Measurements from ENCODE around the gene ANGPTL8. TPM values are rescaled to one million over a fixed set of nuclear protein-coding genes. Genes with fewer than 3 reads are reported as not detected.

The ANGPTL8 gene
- total and polyA plus RNA-seq, 2 of the 13 experiments (the other 11 are each of a cell fraction or from before 2014, with no cell fraction given), result 27.3 to 243 TPM

DNA sequence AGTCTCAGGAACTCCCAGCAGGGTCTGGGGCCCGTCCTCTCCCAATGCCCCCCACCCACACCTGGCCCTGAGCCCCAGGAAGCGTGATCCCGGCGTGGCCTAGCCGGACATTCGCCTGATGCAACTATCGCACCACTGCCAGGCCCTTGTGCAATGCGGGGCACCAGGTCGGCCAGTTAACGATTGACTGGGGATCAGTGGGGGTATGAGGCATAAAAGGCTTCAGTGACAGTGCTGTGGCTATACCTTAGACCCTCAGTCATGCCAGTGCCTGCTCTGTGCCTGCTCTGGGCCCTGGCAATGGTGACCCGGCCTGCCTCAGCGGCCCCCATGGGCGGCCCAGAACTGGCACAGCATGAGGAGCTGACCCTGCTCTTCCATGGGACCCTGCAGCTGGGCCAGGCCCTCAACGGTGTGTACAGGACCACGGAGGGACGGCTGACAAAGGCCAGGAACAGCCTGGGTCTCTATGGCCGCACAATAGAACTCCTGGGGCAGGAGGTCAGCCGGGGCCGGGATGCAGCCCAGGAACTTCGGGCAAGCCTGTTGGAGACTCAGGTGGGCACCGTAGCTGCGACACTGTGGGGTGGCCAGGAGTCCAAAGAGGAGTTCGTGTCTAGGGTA lies at the start of gene ANGPTL8 (continued):
- TF ChIP-seq, protein P1, sequence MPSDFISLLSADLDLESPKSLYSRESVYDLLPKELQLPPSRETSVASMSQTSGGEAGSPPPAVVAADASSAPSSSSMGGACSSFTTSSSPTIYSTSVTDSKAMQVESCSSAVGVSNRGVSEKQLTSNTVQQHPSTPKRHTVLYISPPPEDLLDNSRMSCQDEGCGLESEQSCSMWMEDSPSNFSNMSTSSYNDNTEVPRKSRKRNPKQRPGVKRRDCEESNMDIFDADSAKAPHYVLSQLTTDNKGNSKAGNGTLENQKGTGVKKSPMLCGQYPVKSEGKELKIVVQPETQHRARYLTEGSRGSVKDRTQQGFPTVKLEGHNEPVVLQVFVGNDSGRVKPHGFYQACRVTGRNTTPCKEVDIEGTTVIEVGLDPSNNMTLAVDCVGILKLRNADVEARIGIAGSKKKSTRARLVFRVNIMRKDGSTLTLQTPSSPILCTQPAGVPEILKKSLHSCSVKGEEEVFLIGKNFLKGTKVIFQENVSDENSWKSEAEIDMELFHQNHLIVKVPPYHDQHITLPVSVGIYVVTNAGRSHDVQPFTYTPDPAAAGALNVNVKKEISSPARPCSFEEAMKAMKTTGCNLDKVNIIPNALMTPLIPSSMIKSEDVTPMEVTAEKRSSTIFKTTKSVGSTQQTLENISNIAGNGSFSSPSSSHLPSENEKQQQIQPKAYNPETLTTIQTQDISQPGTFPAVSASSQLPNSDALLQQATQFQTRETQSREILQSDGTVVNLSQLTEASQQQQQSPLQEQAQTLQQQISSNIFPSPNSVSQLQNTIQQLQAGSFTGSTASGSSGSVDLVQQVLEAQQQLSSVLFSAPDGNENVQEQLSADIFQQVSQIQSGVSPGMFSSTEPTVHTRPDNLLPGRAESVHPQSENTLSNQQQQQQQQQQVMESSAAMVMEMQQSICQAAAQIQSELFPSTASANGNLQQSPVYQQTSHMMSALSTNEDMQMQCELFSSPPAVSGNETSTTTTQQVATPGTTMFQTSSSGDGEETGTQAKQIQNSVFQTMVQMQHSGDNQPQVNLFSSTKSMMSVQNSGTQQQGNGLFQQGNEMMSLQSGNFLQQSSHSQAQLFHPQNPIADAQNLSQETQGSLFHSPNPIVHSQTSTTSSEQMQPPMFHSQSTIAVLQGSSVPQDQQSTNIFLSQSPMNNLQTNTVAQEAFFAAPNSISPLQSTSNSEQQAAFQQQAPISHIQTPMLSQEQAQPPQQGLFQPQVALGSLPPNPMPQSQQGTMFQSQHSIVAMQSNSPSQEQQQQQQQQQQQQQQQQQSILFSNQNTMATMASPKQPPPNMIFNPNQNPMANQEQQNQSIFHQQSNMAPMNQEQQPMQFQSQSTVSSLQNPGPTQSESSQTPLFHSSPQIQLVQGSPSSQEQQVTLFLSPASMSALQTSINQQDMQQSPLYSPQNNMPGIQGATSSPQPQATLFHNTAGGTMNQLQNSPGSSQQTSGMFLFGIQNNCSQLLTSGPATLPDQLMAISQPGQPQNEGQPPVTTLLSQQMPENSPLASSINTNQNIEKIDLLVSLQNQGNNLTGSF (CRISPR knock-in tag; IDR thresholded peaks at IDR 0.05), result 0 out of 2 replicates have a peak, but pooled peaks have one; percentile 27
- TF ChIP-seq, protein P2, sequence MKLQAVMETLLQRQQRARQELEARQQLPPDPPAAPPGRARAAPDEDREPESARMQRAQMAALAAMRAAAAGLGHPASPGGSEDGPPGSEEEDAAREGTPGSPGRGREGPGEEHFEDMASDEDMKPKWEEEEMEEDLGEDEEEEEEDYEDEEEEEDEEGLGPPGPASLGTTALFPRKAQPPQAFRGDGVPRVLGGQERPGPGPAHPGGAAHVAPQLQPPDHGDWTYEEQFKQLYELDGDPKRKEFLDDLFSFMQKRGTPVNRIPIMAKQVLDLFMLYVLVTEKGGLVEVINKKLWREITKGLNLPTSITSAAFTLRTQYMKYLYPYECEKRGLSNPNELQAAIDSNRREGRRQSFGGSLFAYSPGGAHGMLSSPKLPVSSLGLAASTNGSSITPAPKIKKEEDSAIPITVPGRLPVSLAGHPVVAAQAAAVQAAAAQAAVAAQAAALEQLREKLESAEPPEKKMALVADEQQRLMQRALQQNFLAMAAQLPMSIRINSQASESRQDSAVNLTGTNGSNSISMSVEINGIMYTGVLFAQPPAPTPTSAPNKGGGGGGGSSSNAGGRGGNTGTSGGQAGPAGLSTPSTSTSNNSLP (IDR thresholded peaks at IDR 0.05; ENCODE audit: low read depth, low read length), result peak; percentile 75; the same call in 1 of the 2 replicates
- peak; percentile 70 for TF ChIP-seq ZSCAN29 (CRISPR knock-in tag; conservative IDR thresholded peaks at IDR 0.05)
- TF ChIP-seq KDM2A (CRISPR knock-in tag; IDR thresholded peaks at IDR 0.05; ENCODE audit: borderline replicate concordance, low read depth), result peak; percentile 94
- TF ChIP-seq, protein P3, sequence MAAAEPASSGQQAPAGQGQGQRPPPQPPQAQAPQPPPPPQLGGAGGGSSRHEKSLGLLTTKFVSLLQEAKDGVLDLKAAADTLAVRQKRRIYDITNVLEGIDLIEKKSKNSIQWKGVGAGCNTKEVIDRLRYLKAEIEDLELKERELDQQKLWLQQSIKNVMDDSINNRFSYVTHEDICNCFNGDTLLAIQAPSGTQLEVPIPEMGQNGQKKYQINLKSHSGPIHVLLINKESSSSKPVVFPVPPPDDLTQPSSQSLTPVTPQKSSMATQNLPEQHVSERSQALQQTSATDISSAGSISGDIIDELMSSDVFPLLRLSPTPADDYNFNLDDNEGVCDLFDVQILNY (CRISPR knock-in tag; conservative IDR thresholded peaks at IDR 0.05), result no peak
- TF ChIP-seq, protein P4, sequence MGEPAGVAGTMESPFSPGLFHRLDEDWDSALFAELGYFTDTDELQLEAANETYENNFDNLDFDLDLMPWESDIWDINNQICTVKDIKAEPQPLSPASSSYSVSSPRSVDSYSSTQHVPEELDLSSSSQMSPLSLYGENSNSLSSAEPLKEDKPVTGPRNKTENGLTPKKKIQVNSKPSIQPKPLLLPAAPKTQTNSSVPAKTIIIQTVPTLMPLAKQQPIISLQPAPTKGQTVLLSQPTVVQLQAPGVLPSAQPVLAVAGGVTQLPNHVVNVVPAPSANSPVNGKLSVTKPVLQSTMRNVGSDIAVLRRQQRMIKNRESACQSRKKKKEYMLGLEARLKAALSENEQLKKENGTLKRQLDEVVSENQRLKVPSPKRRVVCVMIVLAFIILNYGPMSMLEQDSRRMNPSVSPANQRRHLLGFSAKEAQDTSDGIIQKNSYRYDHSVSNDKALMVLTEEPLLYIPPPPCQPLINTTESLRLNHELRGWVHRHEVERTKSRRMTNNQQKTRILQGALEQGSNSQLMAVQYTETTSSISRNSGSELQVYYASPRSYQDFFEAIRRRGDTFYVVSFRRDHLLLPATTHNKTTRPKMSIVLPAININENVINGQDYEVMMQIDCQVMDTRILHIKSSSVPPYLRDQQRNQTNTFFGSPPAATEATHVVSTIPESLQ (CRISPR knock-in tag; conservative IDR thresholded peaks at IDR 0.05), result peak; percentile 76; the same call in 1 of the 2 replicates
- TF ChIP-seq EED (CRISPR knock-in tag; IDR thresholded peaks at IDR 0.05), result no peak; the same call in 1 of the 2 replicates
- TF ChIP-seq PAX8 (CRISPR knock-in tag; IDR thresholded peaks at IDR 0.05; ENCODE audit: borderline replicate concordance), result peak; percentile 85; the same call in 1 of the 2 replicates
- no peak for TF ChIP-seq ZNF207 (IDR thresholded peaks at IDR 0.05; ENCODE audit: borderline replicate concordance)
- peak; percentile 92 for TF ChIP-seq KDM6A (CRISPR knock-in tag; IDR thresholded peaks at IDR 0.05; ENCODE audit: low read depth)
- no peak for TF ChIP-seq NR3C1 (CRISPR knock-in tag; IDR thresholded peaks at IDR 0.05)
- TF ChIP-seq HOXA5 (CRISPR knock-in tag; IDR thresholded peaks at IDR 0.05), result peak; percentile 96
- TF ChIP-seq RELA (CRISPR knock-in tag; IDR thresholded peaks at IDR 0.05), result no peak
- peak; percentile 97 for TF ChIP-seq HDAC1 (CRISPR knock-in tag; IDR thresholded peaks at IDR 0.05)
- no peak for TF ChIP-seq ZNF550 (CRISPR knock-in tag; IDR thresholded peaks at IDR 0.05; ENCODE audit: borderline replicate concordance)
- TF ChIP-seq, protein P5, sequence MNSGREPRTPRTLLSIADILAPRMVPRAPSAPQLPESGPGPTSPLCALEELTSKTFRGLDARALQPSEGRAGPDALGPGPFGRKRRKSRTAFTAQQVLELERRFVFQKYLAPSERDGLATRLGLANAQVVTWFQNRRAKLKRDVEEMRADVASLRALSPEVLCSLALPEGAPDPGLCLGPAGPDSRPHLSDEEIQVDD (CRISPR knock-in tag; IDR thresholded peaks at IDR 0.05; ENCODE audit: borderline replicate concordance), result peak; percentile 91; the same call in 1 of the 2 replicates
- TF ChIP-seq YEATS2 (CRISPR knock-in tag; IDR thresholded peaks at IDR 0.05; ENCODE audit: borderline replicate concordance), result peak; percentile 75; the same call in 1 of the 2 replicates
- TF ChIP-seq AGO2 (optimal IDR thresholded peaks at IDR 0.05; ENCODE audit: low read depth, low read length), result peak; percentile 89
- no peak; the same call in 1 of the 2 replicates for TF ChIP-seq GZF1 (CRISPR knock-in tag; IDR thresholded peaks at IDR 0.05)
- peak; percentile 99 for TF ChIP-seq RBFOX2 (IDR thresholded peaks at IDR 0.05; ENCODE audit: low read depth, low read length)

All from HepG2 (cell line).